ENCODE data around the gene GPLD1.

- no peak for TF ChIP-seq CTCF (IDR thresholded peaks at IDR 0.05)
- no peak for TF ChIP-seq POLR2A (IDR thresholded peaks at IDR 0.05)
These were observed 73.6 kb downstream of the GPLD1 start for GRCh38 chr6:24415753-24416152.
